Epithelial cell of proximal tubule (primary cell): Measurements from ENCODE around the gene CRYAA. TPM values are rescaled to one million over a fixed set of nuclear protein-coding genes. Genes with fewer than 3 reads are reported as not detected.

Experiments
- DNase-seq: peaks from one replicate; pipeline ENCODE4 v3.0.0-alpha.2; 2011; ENCODE audit warnings: low read depth
- H3K4me3 ChIP-seq: 2 replicates; pipeline ENCODE4 v1.5.1; 2011; ENCODE audit warnings: low read depth, mild to moderate bottlenecking, low read length
- total RNA-seq: library from RNA; depleted of rRNA; stranded (reverse); fragments of >200 nt; gene quantifications from 2 replicates; pipeline ENCODE4 v1.2.3, GENCODE V29; 2015
- TF ChIP-seq, protein P1 (sequence below): conservative IDR thresholded peaks from 2 replicates; pipeline ENCODE4 v1.5.1; 2012; ENCODE audit warnings: low read depth, mild to moderate bottlenecking, low read length

CRYAA gene
- total RNA-seq, 1 donor from 2014 or later, result not detected

DNA sequence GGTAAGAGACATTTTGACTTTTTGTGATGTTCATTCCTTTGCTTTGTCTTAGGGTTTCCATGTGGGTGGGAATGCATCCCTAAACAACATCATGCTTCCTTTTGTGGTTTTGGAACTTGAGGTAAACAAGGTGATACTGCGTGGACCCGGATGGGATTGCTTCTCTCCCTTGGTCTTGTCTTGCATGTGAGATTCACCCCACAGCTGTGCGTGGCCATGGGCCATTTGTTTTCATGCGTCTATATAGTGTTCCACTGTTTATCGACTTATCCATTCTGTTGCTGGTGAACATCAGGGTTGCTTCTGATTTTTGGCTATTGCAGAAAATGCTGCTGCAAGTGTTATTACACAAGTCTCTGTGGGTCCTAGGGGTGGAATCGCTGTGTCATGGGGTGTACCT lies 21.1 kb downstream of the CRYAA start:
- TF ChIP-seq, protein P1, sequence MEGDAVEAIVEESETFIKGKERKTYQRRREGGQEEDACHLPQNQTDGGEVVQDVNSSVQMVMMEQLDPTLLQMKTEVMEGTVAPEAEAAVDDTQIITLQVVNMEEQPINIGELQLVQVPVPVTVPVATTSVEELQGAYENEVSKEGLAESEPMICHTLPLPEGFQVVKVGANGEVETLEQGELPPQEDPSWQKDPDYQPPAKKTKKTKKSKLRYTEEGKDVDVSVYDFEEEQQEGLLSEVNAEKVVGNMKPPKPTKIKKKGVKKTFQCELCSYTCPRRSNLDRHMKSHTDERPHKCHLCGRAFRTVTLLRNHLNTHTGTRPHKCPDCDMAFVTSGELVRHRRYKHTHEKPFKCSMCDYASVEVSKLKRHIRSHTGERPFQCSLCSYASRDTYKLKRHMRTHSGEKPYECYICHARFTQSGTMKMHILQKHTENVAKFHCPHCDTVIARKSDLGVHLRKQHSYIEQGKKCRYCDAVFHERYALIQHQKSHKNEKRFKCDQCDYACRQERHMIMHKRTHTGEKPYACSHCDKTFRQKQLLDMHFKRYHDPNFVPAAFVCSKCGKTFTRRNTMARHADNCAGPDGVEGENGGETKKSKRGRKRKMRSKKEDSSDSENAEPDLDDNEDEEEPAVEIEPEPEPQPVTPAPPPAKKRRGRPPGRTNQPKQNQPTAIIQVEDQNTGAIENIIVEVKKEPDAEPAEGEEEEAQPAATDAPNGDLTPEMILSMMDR, result no peak
- DNase-seq, result no peak
- H3K4me3 ChIP-seq, result no peak overlapping the region

DNA sequence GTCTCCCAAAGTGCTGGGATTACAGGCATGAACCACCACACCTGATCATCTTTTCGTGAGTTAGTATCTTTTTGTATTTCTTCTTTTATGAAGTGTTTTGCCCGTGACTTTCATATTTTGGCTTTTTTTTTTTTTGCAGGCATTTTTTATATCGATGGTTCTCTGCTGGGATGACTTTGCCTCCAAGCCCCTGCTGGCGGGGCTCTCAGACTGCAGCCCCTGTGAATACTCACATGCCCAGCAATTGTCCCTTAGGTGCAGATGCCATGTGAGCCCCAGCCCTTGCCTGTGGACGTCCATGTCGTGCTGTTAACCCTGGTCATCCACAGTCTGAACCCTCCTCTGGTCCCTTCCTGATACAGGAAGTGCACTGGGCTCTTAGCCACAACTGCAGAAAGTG lies 21.7 kb downstream of the CRYAA start:
- TF ChIP-seq, protein P1, result no peak
- H3K4me3 ChIP-seq, result no peak overlapping the region
- no peak for DNase-seq

DNA sequence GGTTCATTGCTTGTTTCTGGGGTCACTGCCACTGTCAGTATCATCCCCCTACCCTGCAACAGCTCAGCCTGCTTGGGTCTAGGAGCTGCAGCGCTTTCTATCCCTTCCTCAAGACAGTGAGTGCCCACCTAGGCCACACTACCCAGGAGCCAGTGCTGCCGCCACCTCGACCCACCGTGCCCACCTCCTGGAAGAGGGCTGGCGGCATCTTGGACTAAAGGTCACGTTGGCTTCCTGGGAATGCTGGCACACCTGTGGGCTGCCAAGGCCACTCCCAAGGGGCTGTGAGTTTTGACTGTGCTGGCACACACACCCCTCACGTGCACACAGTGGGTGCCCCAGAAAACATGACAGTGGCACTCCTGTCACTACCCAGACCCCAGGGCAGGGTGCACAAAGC lies 22.1 kb downstream of the CRYAA start:
- no peak overlapping the region for H3K4me3 ChIP-seq

DNA sequence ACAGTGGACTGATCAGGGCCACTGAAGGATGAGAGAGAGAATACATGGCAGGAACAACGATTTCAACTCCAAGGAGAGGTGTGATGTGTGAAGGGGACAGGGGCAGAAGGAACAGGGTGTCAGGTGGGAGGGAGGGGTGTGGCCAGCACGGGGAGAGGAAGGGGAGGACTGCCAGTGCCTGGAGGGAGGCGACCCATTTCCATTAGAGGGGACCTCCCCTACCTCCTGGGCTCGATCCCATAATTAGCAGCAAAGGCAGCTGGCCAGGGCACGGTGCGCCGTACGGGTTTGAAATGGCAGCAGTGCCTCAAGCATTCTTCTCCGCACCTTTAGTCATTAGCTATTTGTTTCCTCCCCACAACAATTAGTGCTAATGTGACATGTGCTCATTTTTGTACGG lies 22.7 kb downstream of the CRYAA start:
- H3K4me3 ChIP-seq, result no peak overlapping the region
- no peak for DNase-seq
- TF ChIP-seq, protein P1, result no peak

More for the DNA sequence above, 22.1 kb downstream of the CRYAA start:
- DNase-seq, result no peak
- TF ChIP-seq, protein P1, result no peak

DNA sequence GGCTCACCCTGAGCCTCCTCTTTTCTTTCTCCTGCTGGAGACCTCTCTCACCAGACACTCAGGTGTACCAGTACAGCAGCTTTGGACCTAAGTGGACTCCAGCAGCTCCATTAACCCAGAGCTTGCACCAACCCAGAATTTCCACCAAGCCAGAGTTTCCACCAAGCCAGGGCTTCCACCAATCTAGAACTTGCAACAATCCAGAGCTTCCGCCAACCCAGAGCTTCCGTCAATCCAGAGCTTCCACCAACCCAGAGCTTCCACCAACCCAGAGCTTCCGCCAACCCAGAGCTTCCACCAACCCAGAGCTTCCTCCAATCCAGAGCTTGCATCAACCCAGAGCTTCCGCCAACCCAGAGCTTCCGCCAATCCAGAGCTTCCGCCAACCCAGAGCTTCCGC lies 23.2 kb downstream of the CRYAA start:
- TF ChIP-seq, protein P1, result no peak
- no peak for DNase-seq
- no peak overlapping the region for H3K4me3 ChIP-seq

DNA sequence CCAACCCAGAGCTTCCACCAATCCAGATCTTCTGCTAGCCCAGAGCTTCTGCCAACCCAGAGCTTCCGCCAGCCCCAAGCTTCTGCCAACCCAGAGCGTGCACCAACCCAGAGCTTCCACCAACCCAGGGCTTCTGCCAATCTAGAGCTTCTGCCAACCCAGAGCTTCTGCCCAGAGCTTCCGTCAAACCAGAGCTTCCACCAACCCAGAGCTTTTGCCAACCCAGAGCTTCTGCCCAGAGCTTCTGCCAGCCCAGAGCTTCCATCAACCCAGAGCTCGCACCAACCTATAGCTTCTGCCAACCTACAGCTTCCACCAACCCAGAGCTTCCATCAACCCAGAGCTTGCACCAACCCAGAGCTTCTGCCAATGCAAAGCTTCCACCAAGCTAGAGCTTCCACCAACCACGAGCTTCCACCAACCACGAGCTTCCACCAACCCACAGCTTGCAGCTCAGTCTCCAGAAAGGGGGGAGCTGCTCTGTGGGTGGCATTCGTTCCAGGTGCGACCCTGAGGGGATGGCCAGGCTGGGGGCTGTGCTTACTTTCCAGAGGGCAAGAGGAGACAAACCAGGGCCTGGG lies 23.8 kb downstream of the CRYAA start:
- DNase-seq, result no peak
- TF ChIP-seq, protein P1, result no peak
- H3K4me3 ChIP-seq, result no peak overlapping the region

DNA sequence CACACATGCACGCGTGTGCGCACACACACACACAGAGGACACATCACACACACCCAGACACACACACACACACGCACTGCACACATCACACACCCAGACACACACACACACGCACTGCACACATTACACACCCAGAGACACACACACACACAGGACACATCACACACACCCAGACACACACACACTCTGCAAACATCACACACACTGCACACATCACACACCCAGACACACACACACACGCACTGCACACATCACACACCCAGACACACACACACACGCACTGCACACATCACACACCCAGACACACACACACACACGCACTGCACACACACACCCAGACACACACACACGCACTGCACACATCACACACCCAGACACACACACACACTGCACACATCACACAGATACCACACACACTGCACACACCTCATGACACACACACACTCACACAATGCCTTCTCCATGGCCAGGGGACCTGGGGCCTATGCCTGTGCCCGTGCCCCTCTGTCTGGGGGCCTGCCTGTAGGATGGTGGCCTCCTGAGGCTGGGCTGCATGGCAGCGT lies 24.4 kb downstream of the CRYAA start:
- no peak overlapping the region for H3K4me3 ChIP-seq
- DNase-seq, result no peak
- TF ChIP-seq, protein P1, result no peak
